Measurements from ENCODE around the gene CHIC2. TPM values are rescaled to one million over a fixed set of nuclear protein-coding genes. Genes with fewer than 3 reads are reported as not detected.

The CHIC2 gene
- total and polyA plus RNA-seq, 8 donors = 3.9 to 11.5 (median 7.0) TPM

DNA sequence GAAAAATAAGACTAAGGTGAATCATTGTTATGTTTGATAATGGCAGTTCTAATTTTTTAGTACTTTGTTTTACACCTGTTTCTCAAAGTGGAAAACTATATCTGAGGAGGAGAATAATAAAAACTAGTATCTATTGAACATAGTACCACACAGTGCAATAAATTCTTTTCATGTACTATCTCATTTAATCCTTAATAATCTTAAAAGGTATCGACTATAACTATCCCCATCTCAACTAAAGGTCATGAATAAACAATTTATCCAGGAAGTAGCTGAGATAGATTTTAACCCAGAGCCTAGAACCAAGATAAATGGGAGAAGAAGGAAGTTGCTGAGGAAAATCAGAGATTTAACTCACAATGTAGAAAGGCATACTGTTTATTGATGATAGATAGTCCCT is 2.5 kb downstream of the CHIC2 start:
- no peak for ATAC-seq
- H3K27me3 ChIP-seq = no peaks in the 10 kb centered on the region
- FAIRE-seq = no peak
- no peak overlapping the region for H3K27ac ChIP-seq
- no peak for DNase-seq
- WGBS, 2 donors = 62 to 86% methylated on average over 1 of the region's 1 CpG
- intact Hi-C loops (cut with DNase I) = no loop called here
- no peaks in the 10 kb centered on the region for H3K9me3 ChIP-seq
- TF ChIP-seq, protein P1, sequence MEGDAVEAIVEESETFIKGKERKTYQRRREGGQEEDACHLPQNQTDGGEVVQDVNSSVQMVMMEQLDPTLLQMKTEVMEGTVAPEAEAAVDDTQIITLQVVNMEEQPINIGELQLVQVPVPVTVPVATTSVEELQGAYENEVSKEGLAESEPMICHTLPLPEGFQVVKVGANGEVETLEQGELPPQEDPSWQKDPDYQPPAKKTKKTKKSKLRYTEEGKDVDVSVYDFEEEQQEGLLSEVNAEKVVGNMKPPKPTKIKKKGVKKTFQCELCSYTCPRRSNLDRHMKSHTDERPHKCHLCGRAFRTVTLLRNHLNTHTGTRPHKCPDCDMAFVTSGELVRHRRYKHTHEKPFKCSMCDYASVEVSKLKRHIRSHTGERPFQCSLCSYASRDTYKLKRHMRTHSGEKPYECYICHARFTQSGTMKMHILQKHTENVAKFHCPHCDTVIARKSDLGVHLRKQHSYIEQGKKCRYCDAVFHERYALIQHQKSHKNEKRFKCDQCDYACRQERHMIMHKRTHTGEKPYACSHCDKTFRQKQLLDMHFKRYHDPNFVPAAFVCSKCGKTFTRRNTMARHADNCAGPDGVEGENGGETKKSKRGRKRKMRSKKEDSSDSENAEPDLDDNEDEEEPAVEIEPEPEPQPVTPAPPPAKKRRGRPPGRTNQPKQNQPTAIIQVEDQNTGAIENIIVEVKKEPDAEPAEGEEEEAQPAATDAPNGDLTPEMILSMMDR (IDR thresholded peaks at IDR 0.05) = no peak
- no peaks in the 10 kb centered on the region for H3K36me3 ChIP-seq
- H3K4me3 ChIP-seq = peak overlapping the region in 2 of 4 donors; percentile 82 to 90
- peaks cover 21 to 44% (median 32%) of the 10 kb centered on the region in 3 donors for H3K4me1 ChIP-seq

DNA sequence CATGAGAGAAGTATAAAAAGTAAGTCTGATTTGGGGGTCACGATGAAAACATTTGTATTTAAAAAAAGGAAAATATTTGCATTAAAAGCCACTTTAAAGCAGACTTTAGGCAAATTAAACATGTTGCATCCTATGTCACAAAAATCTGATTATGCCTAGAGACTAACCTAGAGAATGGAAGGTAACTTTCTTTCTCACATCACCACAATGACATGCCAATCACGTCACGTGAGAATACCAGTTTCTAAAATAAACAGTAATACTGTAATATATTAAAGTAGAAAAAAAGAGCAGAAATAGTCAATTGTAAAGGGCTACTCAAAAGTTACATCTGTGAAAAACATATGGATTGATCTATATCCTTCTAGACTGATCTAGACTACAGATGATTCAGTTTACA is 3.3 kb downstream of the CHIC2 start:
- ATAC-seq = no peak
- Histone ChIP-seq H3K27me3 (no peaks in the 10 kb centered on the region), H3K4me1 (peaks cover 28 to 40% (median 35%) of the 10 kb centered on the region in 3 donors), H3K36me3 (no peaks in the 10 kb centered on the region), H3K9me3 (no peaks in the 10 kb centered on the region), H3K4me3 (no peak overlapping the region), H3K27ac (no peak overlapping the region)
- DNase-seq = no peak
- intact Hi-C loops (cut with DNase I) = no loop called here
- FAIRE-seq = no peak
- 38 to 43% methylated on average over 3 of the region's 3 CpGs for WGBS, 2 donors
- TF ChIP-seq, protein P1 (IDR thresholded peaks at IDR 0.05) = no peak

DNA sequence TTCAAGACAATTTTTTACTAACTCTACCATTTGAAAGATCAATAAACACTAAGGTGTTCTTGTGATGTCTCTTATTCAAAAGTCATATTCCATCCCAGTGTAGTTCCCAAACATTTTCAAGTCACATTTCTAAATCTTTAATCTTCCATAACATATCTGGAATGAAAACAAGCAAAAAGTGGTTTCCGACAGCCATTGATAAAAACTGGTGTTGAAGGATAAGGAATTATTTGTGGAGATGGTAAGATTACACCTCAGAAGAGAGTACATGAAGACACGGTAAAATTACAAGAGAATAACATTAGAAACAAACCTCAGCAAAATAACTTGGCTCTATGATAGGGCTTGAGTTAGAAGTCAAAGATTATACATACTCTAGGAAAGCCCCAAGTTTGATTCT is 4.3 kb downstream of the CHIC2 start:
- TF ChIP-seq, protein P1 (IDR thresholded peaks at IDR 0.05) = no peak
- Histone ChIP-seq H3K9me3 (no peaks in the 10 kb centered on the region), H3K36me3 (no peaks in the 10 kb centered on the region), H3K27ac (no peak overlapping the region), H3K4me1 (peaks cover 28 to 40% (median 35%) of the 10 kb centered on the region in 3 donors), H3K4me3 (no peak overlapping the region), H3K27me3 (no peaks in the 10 kb centered on the region)
- no peak for DNase-seq
- FAIRE-seq = no peak
- 15 to 43% methylated on average over 2 of the region's 2 CpGs for WGBS, 2 donors
- intact Hi-C loops (cut with DNase I) = no loop called here
- ATAC-seq = no peak

DNA sequence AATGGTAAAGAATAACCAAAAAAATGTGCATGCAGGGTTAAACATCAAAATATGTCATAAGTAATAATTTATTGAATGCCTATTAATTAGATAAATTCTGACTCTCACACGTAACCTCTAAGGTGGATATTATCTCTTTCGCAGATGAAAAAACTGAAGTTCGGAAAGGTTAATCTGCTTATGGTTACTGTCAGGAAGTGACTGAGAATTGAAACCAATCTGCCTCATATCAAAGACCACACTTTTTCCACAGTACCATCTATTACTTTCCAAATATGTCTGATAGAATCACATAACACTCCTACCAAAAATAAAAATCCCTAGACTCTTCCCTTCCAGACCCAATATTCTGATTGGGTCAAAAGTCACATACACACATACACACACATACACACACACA is 6.2 kb downstream of the CHIC2 start:
- no peak for ATAC-seq
- DNase-seq = no peak
- intact Hi-C loops (cut with DNase I) = no loop called here

DNA sequence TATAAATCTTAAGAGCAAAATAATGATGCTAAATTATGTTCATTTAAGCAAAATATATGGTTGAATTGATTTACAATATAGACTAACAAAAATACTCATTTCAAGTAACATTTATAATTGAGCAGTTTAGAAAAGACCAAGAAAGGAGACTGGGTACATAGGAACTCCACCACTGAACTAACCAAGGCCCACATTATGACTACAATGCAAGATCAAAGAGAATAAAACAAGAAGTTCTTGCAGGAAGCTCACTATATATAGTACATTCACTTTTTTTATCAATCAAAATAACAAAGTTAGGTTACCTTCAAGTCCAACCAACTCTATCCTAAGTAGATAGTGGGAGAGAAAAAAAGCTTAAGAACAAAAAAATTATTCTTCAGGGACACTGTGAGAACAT is 8.0 kb downstream of the CHIC2 start:
- DNase-seq (no peak), ATAC-seq (no peak), FAIRE-seq (no peak)
- TF ChIP-seq, protein P1 (IDR thresholded peaks at IDR 0.05) = no peak
- Histone ChIP-seq H3K27me3 (no peaks in the 10 kb centered on the region), H3K36me3 (no peaks in the 10 kb centered on the region), H3K4me1 (peaks cover 20 to 37% (median 23%) of the 10 kb centered on the region in 3 donors), H3K9me3 (no peaks in the 10 kb centered on the region), H3K27ac (no peak overlapping the region), H3K4me3 (no peak overlapping the region)
- intact Hi-C loops (cut with DNase I) = no loop called here

More for the DNA sequence above, 6.2 kb downstream of the CHIC2 start:
- no peak for FAIRE-seq
- no peak overlapping the region for H3K27ac ChIP-seq
- no peak overlapping the region for H3K4me3 ChIP-seq
- WGBS, 2 donors = 71 to 79% methylated on average over 3 of the region's 3 CpGs
- no peaks in the 10 kb centered on the region for H3K36me3 ChIP-seq
- TF ChIP-seq, protein P1 (IDR thresholded peaks at IDR 0.05) = no peak
- H3K27me3 ChIP-seq = no peaks in the 10 kb centered on the region
- H3K9me3 ChIP-seq = no peaks in the 10 kb centered on the region
- H3K4me1 ChIP-seq = peaks cover 28 to 40% (median 35%) of the 10 kb centered on the region in 3 donors

Data from pancreas (tissue), 10 donors.